GM21576 (cell line): ENCODE data around the gene GOLGA6B.
"Not testable (repeated sequence)": the region's sequence is repeated elsewhere in the genome, so short reads cannot be mapped to it uniquely, and the experiment has no call there.

Experiments
- ATAC-seq: cut with Tn5 transposase; IDR thresholded peaks from one replicate; pipeline ENCODE4 v1.9.1; 2021; ENCODE audit warnings: mild to moderate bottlenecking, moderate library complexity; ENCODE audit not compliant: unreplicated experiment

Gene GOLGA6B

GRCh38 chr15:72661081-72661480 lies 6.6 kb downstream of the GOLGA6B start:
- ATAC-seq: not testable (repeated sequence)

GRCh38 chr15:72663931-72664330 lies 9.4 kb downstream of the GOLGA6B start:
- not testable (repeated sequence) for ATAC-seq

DNA sequence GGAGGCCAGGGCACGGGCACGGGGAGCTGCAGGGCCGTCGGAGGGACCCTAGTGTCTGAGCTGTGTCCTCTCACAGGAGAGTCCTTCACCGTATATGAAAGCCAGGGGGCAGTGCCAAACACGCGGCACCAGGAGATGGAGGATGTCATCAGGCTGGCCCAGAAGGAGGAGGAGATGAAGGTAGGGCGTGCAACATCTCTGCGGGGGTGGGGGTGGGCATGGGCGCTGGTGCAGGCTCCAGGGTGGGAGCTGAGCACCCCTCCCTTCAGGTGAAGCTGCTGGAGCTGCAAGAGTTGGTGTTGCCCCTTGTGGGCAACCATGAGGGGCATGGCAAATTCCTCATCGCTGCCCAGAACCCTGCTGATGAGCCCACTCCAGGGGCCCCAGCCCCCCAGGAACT lies 11.2 kb downstream of the GOLGA6B start:
- ATAC-seq: not testable (repeated sequence)

GRCh38 chr15:72669803-72670202 lies 15.3 kb downstream of the GOLGA6B start:
- ATAC-seq: not testable (repeated sequence)

DNA sequence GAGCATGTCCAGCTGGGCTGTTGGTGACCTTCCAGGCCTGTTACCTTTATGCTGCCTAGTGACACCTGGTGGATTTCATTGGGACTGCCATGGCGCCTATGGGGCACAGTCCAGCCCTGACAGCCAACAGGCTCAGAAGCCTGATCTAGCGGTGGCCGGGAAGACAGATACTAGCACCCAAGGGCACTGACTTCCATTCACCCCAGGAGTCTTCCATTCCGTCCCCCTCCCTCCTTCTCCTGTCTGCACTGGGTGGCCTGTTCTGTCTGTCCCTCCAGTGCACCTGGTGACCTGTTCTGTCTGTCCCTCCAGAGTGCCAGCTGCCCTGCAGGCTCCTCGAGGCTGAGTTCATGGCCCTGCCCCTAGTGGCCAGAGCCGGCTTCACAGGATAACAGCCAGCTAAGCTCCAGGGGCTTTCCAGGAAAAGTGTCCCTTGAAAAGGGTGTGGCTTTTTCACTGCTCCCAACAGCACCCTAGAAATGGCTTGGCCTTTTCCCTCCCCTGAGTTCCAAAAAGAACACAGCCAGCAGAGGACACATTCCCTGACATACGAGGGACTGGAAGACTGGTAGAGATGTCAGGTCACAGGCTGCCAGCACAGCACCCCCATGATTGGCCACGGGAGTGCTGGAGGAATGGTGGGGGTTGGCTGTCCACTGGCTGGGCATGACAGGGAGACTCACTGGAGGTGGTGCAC lies 16.3 kb downstream of the GOLGA6B start:
- ATAC-seq: peak; percentile 72

- no peak for ATAC-seq
Measured at GRCh38 chr15:72671525-72671924, 17.0 kb downstream of the GOLGA6B start.

- ATAC-seq: no peak
Measured at GRCh38 chr15:72676838-72677237, 22.3 kb downstream of the GOLGA6B start.

- no peak for ATAC-seq
Measured at GRCh38 chr15:72680931-72681330, 26.4 kb downstream of the GOLGA6B start.

- ATAC-seq: no peak
Measured at GRCh38 chr15:72682772-72683171, 28.3 kb downstream of the GOLGA6B start.

DNA sequence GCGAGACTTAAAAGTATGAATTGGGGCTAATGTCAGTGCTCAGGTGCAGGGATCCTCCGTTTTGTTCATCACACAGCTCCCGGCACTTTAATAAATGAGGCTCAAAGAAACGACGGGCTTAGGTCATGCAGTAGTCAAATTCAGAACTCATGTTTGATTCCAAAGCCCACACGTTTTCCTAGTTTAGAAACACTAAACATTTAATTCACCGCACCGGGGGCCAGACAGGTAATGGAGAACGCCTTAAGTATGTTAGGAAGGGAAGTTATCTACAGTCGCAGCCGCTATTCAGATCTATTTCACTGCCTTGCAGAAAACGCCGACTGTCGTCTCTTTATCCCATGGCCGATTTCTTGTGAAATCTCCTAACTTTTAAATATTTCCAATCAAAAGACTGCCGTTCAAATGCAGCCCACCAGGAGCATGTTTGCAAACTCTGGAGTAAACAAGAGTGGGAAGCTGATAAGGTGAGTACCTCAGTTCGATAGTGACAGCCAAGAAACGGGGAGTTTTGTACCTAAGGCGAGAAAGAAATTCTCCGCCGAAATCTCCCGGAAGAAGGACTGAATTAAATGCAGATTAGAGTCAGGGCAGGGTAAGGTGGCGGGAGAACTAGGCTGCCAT lies 30.9 kb downstream of the GOLGA6B start:
- no peak for ATAC-seq

DNA sequence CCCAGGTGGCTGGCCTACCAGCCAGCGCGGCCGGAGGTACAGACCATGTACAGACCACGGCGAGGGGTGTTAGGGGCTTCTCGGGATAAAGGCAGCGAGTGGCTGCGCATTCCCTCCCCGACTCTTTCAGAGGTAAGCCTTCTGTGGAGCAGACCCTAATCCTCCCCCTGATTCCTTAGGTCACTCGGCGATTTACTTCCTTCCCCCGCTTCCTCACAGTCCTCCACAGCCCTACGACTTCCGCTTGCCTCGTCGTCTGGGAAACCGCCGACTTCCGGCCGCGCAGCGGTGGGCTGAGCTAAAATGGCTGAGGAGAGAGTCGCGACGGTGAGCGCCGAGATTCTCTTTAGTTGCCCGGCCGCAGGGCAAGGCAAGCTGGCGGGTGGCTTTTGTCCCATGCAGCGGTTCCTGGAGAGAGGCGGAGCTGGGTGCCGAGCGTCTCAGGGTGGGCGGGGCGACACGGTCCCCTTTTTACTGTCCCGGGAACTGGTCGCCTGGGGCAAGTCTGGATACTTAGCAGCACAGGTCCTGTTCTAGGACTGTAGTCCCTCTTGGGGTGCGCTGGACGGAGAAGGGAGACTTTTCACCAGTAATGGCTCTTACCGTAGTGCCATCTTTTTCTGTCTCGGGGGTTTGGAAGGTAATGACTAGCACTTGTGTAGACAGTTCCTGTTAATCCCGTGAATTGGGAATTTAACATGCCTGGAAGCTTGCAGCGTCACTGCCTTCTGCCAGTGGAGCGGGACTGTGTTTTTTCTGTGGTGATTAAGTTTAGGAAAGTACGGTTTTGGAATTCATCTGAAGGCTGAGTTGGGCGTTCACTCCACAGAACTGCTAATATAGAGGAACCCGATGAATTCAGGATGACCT lies 31.7 kb downstream of the GOLGA6B start, which contains the start of the genes BBS4 and HIGD2B:
TSS of gene BBS4 (plus strand) at position 283 of the 870 bp plus-strand sequence. CDS start at position 304, 21 bp downstream.
TSS of gene HIGD2B (minus strand) at position 258 of the 870 bp plus-strand sequence. CDS start 9,808 bp downstream, outside the sequence.
- ATAC-seq: peak; percentile 88

DNA sequence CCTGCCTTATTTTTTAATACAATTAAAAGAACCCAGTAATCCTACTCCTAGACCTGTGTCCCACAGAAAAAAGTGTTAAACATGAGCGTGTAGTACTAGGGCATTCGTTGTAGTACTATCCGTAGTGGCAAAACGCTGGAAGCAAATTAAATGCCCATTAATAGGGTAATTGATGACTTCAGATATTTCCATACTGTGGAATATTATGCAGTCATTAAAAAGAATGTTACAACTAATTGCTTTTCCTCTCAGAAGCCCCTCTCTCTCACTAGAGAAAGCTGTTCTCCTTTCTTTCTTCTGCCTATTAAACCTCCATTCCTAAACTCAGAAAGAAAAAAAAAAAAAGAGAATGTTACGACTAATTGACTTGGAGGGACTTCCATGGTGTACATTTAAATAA lies 34.2 kb downstream of the GOLGA6B start:
- no peak for ATAC-seq

DNA sequence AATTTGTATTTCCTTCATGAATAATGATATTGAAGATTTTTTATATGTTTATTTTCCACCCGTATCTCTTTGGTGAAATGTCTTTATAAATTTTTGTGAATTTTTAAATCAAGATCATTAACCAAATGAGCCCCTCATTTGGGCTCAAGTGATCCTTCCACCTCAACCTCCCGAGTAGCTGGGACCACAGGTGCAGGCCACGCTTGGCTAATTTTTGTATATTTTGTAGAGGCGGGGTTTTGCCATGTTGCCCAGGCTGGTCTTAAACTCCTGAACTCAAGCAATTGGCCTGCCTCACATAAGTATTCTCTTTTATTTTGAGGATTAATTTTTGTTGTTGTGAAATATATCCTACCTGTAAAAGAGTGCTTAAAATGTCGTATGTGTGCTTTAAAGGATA lies 36.4 kb downstream of the GOLGA6B start:
- no peak for ATAC-seq

DNA sequence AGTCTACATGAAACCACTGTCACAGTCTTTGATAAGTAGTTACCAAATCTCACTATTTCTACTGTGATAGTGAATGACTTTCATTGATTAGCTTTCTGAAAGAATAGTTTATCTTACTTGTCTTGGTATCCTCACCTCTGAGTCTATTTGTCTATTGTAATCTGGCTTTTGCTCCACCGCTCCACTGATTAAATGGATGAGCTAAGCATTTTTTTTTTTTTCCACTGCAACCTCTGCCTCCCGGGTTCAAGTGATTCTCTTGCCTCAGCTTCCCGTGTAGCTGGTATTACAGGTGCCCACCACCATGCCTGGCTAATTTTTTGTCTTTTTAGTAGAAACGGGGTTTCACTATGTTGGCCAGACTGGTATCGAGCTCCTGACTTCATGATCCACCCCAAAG lies 44.4 kb downstream of the GOLGA6B start:
- ATAC-seq: no peak

GRCh38 chr15:72700076-72700475 lies 45.6 kb downstream of the GOLGA6B start:
- no peak for ATAC-seq

DNA sequence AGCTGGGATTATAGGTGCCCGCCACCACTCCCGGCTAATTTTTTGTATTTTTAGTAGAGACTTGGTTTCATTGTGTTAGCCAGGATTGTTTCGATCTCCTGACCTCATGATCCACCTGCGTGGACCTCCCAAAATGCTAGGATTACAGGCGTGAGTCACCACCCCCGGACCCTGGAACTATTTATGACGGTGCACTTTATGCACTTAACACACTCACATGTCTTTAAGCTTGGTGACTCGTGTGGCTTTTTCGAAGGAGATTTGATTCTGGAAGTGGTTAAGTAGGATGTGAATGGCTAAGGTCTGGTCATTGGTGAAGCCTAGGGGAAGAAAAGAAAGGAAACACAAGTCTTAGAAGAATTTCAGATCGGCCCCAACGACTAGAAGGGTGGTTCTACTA lies 51.8 kb downstream of the GOLGA6B start:
- ATAC-seq: no peak

- ATAC-seq: not testable (repeated sequence)
Measured at GRCh38 chr15:72708551-72709303, 54.2 kb downstream of the GOLGA6B start.
